ENCODE measurements around the gene ITGA5. TPM values are rescaled to one million over a fixed set of nuclear protein-coding genes. Genes with fewer than 3 reads are reported as not detected.
A peak's percentile ranks its signal among the peaks of the same experiment; 100 is the strongest.

Gene ITGA5
- total and polyA plus RNA-seq, 9 of the 15 experiments (the other 6 are each of a cell fraction or from before 2014, with no cell fraction given) = 9.1 to 82.1 (median 47.4) TPM

GRCh38 chr12:54431911-54432814 is 13.1 kb upstream of the ITGA5 start (continued):
- no peak for TF ChIP-seq BRD9 (IDR thresholded peaks at IDR 0.05; ENCODE audit: low read depth, partially characterized antibody)
- TF ChIP-seq HNRNPLL (IDR thresholded peaks at IDR 0.05; ENCODE audit: low read depth, low read length, poor library complexity, severe bottlenecking) = no peak
- TF ChIP-seq DNMT1 (IDR thresholded peaks at IDR 0.05) = no peak
- TF ChIP-seq, protein P1, sequence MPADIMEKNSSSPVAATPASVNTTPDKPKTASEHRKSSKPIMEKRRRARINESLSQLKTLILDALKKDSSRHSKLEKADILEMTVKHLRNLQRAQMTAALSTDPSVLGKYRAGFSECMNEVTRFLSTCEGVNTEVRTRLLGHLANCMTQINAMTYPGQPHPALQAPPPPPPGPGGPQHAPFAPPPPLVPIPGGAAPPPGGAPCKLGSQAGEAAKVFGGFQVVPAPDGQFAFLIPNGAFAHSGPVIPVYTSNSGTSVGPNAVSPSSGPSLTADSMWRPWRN (IDR thresholded peaks at IDR 0.05; ENCODE audit: low read depth) = peak; percentile 59
- no peak for TF ChIP-seq MAFG (tag; conservative IDR thresholded peaks at IDR 0.05)
- TF ChIP-seq KHSRP (IDR thresholded peaks at IDR 0.05) = no peak
- no peak for TF ChIP-seq COPS2 (conservative IDR thresholded peaks at IDR 0.05)
- no peak for TF ChIP-seq ZNF212 (CRISPR knock-in tag; IDR thresholded peaks at IDR 0.05)
- TF ChIP-seq ESRRB (CRISPR knock-in tag; IDR thresholded peaks at IDR 0.05; ENCODE audit: borderline replicate concordance) = no peak
- TF ChIP-seq SUPT5H (IDR thresholded peaks at IDR 0.05) = no peak
- peak; percentile 83 for TF ChIP-seq KLF1 (tag; IDR thresholded peaks at IDR 0.05)
- no peak for TF ChIP-seq ZNF778 (CRISPR knock-in tag; IDR thresholded peaks at IDR 0.05)
- no peak for TF ChIP-seq PPARD (CRISPR knock-in tag; IDR thresholded peaks at IDR 0.05)
- no peak for TF ChIP-seq ZNF197 (CRISPR knock-in tag; IDR thresholded peaks at IDR 0.05; ENCODE audit: low read depth)
- TF ChIP-seq, protein P2, sequence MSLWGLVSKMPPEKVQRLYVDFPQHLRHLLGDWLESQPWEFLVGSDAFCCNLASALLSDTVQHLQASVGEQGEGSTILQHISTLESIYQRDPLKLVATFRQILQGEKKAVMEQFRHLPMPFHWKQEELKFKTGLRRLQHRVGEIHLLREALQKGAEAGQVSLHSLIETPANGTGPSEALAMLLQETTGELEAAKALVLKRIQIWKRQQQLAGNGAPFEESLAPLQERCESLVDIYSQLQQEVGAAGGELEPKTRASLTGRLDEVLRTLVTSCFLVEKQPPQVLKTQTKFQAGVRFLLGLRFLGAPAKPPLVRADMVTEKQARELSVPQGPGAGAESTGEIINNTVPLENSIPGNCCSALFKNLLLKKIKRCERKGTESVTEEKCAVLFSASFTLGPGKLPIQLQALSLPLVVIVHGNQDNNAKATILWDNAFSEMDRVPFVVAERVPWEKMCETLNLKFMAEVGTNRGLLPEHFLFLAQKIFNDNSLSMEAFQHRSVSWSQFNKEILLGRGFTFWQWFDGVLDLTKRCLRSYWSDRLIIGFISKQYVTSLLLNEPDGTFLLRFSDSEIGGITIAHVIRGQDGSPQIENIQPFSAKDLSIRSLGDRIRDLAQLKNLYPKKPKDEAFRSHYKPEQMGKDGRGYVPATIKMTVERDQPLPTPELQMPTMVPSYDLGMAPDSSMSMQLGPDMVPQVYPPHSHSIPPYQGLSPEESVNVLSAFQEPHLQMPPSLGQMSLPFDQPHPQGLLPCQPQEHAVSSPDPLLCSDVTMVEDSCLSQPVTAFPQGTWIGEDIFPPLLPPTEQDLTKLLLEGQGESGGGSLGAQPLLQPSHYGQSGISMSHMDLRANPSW (CRISPR knock-in tag; IDR thresholded peaks at IDR 0.05) = no peak
- TF ChIP-seq NRF1 (conservative IDR thresholded peaks at IDR 0.05 in 1 of 2, IDR thresholded peaks at IDR 0.05 in 1 of 2) = no peak
- TF ChIP-seq ZNF75A (CRISPR knock-in tag; IDR thresholded peaks at IDR 0.05) = no peak; the same call in 1 of the 2 replicates
- no peak for TF ChIP-seq NFYB (IDR thresholded peaks at IDR 0.05; ENCODE audit: extremely low read depth, insufficient read length)
- peak; percentile 71 for TF ChIP-seq NCOR1 (IDR thresholded peaks at IDR 0.05)
- no peak for TF ChIP-seq TAF7 (tag; IDR thresholded peaks at IDR 0.05)
- no peak for TF ChIP-seq ZNF609 (CRISPR knock-in tag; IDR thresholded peaks at IDR 0.05; ENCODE audit: borderline replicate concordance)
- no peak for TF ChIP-seq ZNF764 (CRISPR knock-in tag; IDR thresholded peaks at IDR 0.05; ENCODE audit: low read depth)
